Right cardiac atrium (tissue), 5 donors: Measurements from ENCODE around the gene SLC25A33. TPM values are rescaled to one million over a fixed set of nuclear protein-coding genes. Genes with fewer than 3 reads are reported as not detected.
"Not testable (repeated sequence)": the region's sequence is repeated elsewhere in the genome, so short reads cannot be mapped to it uniquely, and the experiment has no call there.

Experiments
- ATAC-seq, 2 donors: fragments of 200-7000 bp; cut with Tn5 transposase; one replicate each; pipeline versions ENCODE4 v1.8.0 to v1.9.1; 2020; ENCODE audit warnings: moderate library complexity in 2 of 2, mild to moderate bottlenecking in 1 of 2
- DNase-seq, 3 donors: peaks; one replicate each; pipeline ENCODE4 v3.0.0-alpha.2; 2020
- H3K27ac ChIP-seq: one replicate; pipeline ENCODE4 v1.5.1; 2013; ENCODE audit warnings: mild to moderate bottlenecking, low read length, control low read depth, moderate library complexity
- H3K27me3 ChIP-seq: one replicate; pipeline ENCODE4 v1.6.1; 2013; ENCODE audit not compliant: control insufficient read depth, insufficient read depth
- H3K4me1 ChIP-seq: one replicate; pipeline ENCODE4 v1.6.1; 2013; ENCODE audit warnings: low read length; ENCODE audit not compliant: control insufficient read depth, insufficient read depth
- H3K4me3 ChIP-seq: one replicate; pipeline ENCODE4 v1.5.1; 2013; ENCODE audit warnings: low read length, control low read depth
- H3K9me3 ChIP-seq: one replicate; pipeline ENCODE4 v1.6.1; 2013; ENCODE audit warnings: low read length; ENCODE audit not compliant: control insufficient read depth
- WGBS: extraction: QIAGEN DNeasy Blood & Tissue Kit; methylation state at CpG from one replicate; pipeline ENCODE4 v1.1.7; 2013; 5-methylcytosine and 5-hydroxymethylcytosine counted together
- intact Hi-C, 4 donors: fragments of 100-400 bp; cut with DNase I; formaldehyde crosslinking; loops; one replicate each; pipeline versions ENCODE4 v1.11.0 to v1.14.0; 2022 to 2023
- polyA plus RNA-seq: library from polyadenylated mRNA; stranded (reverse); fragments of 200-250 nt; gene quantifications from one replicate; pipeline ENCODE4 v1.2.3, GENCODE V29; 2013
- total RNA-seq, 4 donors: library from RNA; stranded (reverse); fragmentation: NEBNext Ultra II Directional; extraction: Animal tissue kit (Norgen Biotek cat#: 25700); gene quantifications; one replicate each; pipeline ENCODE4 v1.2.1, GENCODE V29; 2021
- donor health status: healthy with polysubstance abuse.
- donor health status: DM: no; HTN: yes; CAD: no.
- donor health status: DM: no; HTN: no; CAD: no.
- donor health status: DM: no; HTN: yes; CAD: no; lungs with severe emphysema.
- donor health status: DM: yes; HTN: yes; CAD: no.

SLC25A33 gene
- total and polyA plus RNA-seq, 5 donors: 7.0 to 12.9 (median 8.4) TPM

DNA sequence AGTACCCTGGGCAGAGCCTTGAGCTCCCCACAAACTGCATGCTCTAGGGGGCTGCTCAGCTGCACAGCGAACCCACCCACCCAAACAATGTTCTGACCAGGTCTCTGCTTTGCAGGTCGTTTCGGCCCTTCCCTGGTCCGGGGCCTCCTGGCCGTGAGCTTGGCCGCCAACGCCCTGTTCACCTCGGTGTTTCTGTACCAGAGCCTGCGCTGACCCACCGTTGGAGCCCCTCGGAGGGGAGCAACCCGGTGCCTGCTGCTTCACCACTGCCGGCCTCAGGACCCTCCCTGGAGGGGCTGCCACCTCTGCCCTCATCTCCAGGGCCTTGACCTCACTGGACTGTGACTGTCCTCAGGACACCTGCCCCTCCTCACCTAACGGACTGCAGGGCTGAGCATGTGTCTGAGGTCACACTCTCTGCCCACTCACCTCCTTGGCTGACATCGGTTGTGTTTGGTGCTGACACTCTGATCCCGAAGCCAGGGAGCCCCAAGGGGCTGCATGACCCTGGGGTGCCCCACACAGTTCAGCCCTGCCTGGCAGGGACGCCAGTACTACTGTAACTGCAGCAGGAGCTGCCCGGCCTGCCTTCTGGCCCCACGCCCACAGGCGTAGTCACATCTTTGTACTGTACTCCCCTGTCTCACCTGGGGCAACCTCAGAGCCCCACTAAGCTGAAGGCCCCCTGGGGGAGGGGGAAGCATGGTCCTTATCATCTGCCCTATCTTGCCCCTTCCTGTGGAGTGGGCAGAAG, 73.8 kb downstream of the SLC25A33 start:
- H3K4me1 ChIP-seq: no peaks in the 10 kb centered on the region
- intact Hi-C loops: no loop called here
- WGBS: 91% methylated on average over 20 of the region's 20 CpGs

DNA sequence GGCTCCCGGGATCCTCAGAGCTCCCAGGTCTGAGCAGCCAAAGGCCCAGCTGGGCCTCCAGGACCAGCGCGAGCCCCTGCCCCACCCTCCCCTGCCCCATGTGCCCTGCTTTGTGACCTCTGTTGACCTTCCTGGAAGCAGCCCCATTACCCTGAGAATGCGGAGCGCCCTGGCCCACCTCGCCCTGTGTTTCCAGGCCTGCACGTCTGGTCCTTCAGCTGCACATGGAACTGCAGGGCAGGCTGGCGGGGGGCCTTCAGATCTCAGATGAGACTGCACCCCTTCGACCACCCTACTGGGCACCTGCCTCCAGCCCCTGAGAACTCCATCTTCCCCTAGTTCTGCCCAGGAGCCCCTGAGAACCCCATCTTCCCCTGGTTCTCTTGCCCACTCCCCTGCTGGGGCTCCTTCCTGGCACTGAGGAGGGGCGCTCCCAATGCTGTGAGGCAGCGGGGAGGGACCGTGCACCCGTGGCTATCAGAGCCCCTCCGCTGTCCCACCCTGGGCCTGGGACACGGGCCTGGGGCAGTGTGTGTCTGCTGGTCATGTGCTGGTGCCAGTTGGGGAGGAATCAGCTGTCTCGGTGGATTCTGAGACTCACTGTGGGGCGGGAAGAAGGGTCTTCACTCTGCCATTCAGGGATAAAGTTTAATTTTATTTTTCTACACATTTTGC, 74.5 kb downstream of the SLC25A33 start:
- no peak for ATAC-seq
- H3K4me1 ChIP-seq: no peaks in the 10 kb centered on the region
- H3K27ac ChIP-seq: no peak overlapping the region
- DNase-seq: no peak
- no peaks in the 10 kb centered on the region for H3K27me3 ChIP-seq
- 88% methylated on average over 17 of the region's 17 CpGs for WGBS
- intact Hi-C loops: no loop called here
- H3K4me3 ChIP-seq: no peak overlapping the region
- H3K9me3 ChIP-seq: no peaks in the 10 kb centered on the region

More for the DNA sequence above, 73.8 kb downstream of the SLC25A33 start:
- no peaks in the 10 kb centered on the region for H3K27me3 ChIP-seq
- H3K9me3 ChIP-seq: no peaks in the 10 kb centered on the region
- no peak for ATAC-seq
- DNase-seq: peak in 2 of 3 donors; percentile 33 to 59
- H3K4me3 ChIP-seq: no peak overlapping the region
- no peak overlapping the region for H3K27ac ChIP-seq

DNA sequence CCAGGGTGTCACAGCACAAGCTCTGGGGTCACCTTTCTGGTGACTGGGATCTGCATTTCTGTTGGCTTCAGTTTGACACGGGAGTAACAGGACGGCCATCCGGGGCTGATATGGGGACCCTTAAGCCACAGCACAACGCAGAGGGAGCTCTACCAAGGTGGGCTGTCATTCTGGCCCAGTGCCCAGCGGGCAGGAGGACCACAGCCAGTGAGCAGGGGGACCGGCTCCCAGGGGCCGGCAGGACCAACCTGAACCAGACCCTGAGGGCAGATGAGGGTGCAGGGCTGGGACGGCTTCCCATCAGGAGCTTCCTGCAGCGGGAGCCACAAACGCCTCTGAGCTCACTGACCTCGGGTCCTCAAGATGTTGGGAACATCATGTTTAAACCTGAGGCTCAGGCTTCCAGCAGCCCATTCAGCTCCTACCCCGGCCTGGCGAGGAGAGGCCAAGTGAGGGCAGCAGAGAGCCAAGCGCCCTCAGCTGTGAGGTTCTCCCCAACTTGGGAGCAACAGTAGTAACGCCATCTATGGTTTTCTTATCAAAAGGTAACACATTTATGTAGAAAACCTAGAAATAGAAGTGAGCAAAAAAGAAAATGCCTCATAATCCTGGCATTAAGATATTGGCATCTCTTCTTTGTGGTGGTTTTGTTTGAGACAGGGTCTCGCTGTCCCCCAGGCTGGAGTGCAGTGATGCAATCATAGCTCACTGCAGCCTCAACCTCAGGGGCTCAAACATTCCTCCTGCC, 76.2 kb downstream of the SLC25A33 start:
- WGBS: 44% methylated on average over 16 of the region's 16 CpGs
- H3K27ac ChIP-seq: no peak overlapping the region
- no peaks in the 10 kb centered on the region for H3K4me1 ChIP-seq
- intact Hi-C loops: no loop called here
- ATAC-seq (peak; percentile 27 to 40), DNase-seq (peak in 1 of 3 donors; percentile 68)
- H3K9me3 ChIP-seq: no peaks in the 10 kb centered on the region
- H3K27me3 ChIP-seq: no peaks in the 10 kb centered on the region
- H3K4me3 ChIP-seq: no peak overlapping the region

DNA sequence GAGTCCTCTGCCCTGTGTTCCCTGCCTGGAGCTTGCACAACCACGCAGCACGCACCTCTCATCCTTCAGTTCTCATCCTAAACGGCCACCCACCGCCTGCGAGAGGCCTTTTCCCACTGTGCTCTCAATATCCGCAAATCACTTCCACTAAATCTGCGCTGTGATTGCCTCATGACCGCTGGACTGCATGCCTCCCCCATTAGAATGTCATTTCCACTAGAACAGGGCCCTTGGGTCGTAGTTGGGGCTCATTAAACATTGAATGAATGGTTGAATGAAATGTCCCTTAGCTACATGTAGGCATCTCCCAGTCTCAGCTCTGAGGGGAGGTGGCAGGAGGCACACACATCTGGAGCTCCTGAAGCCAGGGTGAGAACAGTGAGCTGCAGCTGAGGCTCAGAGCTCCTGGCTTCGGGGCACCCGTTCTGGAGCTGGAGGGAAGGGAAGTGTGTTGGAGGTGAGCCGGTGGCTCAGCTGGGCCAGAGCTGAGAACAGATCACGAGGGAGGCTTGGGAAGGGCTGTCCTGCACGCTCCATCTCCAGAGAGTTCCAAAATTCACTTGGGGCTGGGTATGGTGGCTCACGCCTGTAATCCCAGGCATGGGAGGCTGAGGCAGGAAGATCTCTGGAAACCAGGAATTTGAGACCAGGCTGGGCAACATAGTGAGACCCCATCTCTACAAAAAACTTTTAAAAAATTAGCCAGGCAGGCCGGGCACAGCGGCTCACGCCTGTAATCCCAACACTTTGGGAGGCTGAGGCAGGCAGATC, 79.8 kb downstream of the SLC25A33 start:
- WGBS: 76% methylated on average over 18 of the region's 18 CpGs
- Histone ChIP-seq H3K27ac (no peak overlapping the region), H3K4me3 (no peak overlapping the region), H3K9me3 (no peaks in the 10 kb centered on the region), H3K4me1 (no peaks in the 10 kb centered on the region), H3K27me3 (no peaks in the 10 kb centered on the region)
- intact Hi-C loops: no loop called here
- DNase-seq (no peak), ATAC-seq (no peak)

DNA sequence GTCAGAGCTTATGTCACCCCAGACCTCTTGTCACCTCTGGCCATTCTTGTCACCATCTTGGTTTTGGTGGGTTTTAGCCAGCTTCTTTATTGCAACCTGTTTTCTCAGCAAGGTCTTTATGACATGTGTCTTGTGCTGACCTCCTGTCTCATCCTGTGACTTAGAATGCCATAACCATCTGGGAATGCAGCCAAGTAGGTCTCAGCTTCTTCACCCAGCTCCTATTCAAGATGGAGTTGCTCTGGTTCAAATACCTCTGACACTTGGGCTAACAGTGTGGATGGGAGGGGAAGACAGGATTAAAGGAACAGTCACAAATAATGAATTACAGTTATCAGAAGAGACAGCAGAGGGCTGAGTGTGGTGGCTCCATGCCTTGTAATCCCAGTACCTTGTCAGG, 81.8 kb downstream of the SLC25A33 start:
- Histone ChIP-seq H3K4me3 (no peak overlapping the region), H3K27ac (no peak overlapping the region), H3K4me1 (no peaks in the 10 kb centered on the region), H3K27me3 (no peaks in the 10 kb centered on the region), H3K9me3 (no peaks in the 10 kb centered on the region)
- intact Hi-C loops: loop anchor here in 1 of 4 donors (10.0 kb wide), 1 partner anchor 244 kb away; no protein-coding TSS in a partner anchor
- DNase-seq: no peak
- ATAC-seq: no peak

DNA sequence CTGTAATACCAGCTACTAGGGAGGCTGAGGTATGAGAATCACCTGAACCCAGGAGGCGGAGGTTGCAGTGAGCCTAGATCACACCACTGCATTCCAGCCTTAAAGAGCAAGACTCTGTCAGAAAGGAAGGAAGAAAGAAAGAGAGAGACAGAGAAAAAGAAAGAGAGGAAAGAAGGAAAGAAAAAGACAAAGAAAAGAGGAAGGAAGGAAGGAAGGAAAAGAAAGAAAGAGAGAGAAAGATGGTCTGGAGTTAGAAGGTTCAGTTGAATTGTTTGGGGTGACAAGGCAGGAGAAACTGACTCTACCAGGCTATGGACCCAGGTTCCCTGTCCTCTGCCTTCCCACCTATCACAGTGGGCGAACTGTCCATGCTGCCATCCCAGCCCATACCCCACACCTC, 84.8 kb downstream of the SLC25A33 start:
- DNase-seq (no peak), ATAC-seq (no peak)
- no peaks in the 10 kb centered on the region for H3K9me3 ChIP-seq
- H3K27me3 ChIP-seq: no peaks in the 10 kb centered on the region
- intact Hi-C loops: loop anchor here in 1 of 4 donors (10.0 kb wide), 1 partner anchor 241 kb away; no protein-coding TSS in a partner anchor
- no peak overlapping the region for H3K27ac ChIP-seq
- 97% methylated on average over 2 of the region's 2 CpGs for WGBS
- no peak overlapping the region for H3K4me3 ChIP-seq
- H3K4me1 ChIP-seq: no peaks in the 10 kb centered on the region

DNA sequence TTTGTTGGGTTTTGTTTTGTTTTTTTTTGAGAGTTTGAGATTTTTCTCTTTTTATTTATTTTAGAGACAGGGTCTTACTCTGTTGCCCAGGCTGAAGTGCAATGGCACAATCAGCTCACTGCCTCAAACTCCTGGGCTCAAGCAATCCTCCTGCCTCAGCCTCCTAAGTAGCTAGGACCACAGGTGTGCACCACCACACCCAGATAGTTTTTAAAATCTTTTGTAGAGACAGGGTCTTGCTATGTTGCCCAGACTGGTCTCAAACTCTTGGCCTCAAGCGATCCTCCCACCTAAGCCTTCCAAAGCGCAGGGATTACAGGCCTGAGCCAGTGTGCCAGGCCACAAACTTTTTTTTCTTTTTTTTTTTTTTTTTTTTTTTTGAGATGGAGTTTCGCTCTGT, 85.8 kb downstream of the SLC25A33 start:
- WGBS: 96% methylated on average over 3 of the region's 3 CpGs
- ATAC-seq, H3K4me3 ChIP-seq, H3K9me3 ChIP-seq, DNase-seq, H3K27me3 ChIP-seq, H3K4me1 ChIP-seq, H3K27ac ChIP-seq: not testable (repeated sequence)
- intact Hi-C loops: loop anchor here in 3 of 4 donors (5.0 to 10.0 kb wide), 2 partner anchors 240 to 242 kb away; no protein-coding TSS in a partner anchor

DNA sequence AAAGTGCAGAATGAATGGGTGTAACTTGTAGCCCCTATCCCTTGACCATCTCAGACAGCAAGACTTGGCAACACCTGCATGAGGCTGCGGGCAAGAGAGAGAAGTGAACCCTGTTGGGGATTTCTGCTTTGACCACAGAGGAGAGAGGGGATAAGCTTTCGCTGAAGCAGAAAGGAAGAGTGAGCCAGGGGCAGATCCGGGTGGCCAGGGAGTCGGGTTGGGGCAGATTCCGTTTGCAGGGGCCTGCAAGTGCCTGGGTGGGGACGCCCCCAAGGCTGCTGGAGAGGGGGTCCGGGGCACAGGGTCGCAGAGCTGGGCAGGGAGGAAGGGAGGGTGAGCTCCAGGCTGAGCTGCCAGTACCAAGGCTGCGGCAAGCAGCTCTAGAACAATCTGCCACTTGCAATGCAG, 86.9 kb downstream of the SLC25A33 start:
- WGBS: 74% methylated on average over 9 of the region's 9 CpGs
- DNase-seq (no peak), ATAC-seq (no peak)
- no peaks in the 10 kb centered on the region for H3K27me3 ChIP-seq
- no peaks in the 10 kb centered on the region for H3K9me3 ChIP-seq
- H3K4me3 ChIP-seq: no peak overlapping the region
- intact Hi-C loops: loop anchor here in 3 of 4 donors (5.0 to 10.0 kb wide), 2 partner anchors 239 to 241 kb away; no protein-coding TSS in a partner anchor
- H3K4me1 ChIP-seq: no peaks in the 10 kb centered on the region
- H3K27ac ChIP-seq: no peak overlapping the region

DNA sequence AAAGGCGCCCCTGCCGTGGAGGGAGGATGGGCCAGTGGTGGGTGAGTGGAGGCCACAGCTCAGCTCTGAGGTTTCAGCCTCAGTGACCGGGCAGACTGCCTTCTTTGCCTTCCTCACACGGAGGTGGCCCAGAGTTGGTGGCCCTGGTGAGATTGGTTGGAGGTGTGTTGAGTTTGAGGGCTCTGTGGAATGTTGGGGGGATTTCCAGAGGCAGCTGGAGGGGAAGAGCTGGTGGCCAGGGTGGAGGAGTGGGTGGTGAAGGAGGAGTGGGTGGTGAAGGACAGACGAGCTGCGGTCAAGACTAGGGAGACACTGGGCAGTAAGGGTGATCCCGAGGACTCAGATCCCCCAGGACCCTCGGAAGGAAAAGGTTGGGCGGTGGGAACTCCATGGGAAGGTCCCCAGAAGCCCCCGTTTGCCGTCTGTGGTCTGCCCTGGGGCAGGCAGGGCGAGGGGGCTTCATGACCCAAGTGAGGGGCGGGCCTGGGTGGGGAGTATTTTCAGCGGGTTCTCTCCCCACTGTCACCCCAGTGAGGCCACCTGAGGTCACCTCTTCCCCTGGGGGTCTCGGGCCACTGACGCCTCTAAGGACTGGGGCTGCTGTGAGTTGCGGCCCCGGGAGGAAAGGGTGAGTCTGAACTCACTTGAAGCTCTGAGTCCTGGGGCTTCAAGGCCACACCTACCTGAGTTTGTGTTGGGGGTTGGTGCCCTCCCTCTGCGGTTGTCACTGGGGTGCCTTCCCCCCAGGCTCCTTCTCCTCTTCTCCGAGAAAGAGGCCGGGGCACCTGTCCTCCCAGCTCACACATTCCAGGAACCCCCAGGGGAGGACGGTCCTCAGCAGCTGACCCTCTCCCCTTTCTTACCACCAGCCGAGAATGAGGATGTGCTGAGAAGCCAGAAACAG, 89.5 kb downstream of the SLC25A33 start:
- no peak for DNase-seq
- intact Hi-C loops: loop anchor here in 3 of 4 donors (5.0 to 10.0 kb wide), 2 partner anchors 236 to 239 kb away; no protein-coding TSS in a partner anchor
- Histone ChIP-seq H3K27ac (no peak overlapping the region), H3K27me3 (no peaks in the 10 kb centered on the region), H3K4me3 (no peak overlapping the region), H3K9me3 (no peaks in the 10 kb centered on the region), H3K4me1 (no peaks in the 10 kb centered on the region)
- 70% methylated on average over 23 of the region's 23 CpGs for WGBS
- no peak for ATAC-seq
